GM12878 (cell line): ENCODE data around the gene CTIF. TPM values are rescaled to one million over a fixed set of nuclear protein-coding genes. Genes with fewer than 3 reads are reported as not detected.

Experiments used
- BMI1 ChIP-seq: fragments of 450-650 bp; IDR thresholded peaks from 2 replicates; pipeline ENCODE4 v1.6.1; 2016; ENCODE audit warnings: mild to moderate bottlenecking, moderate library complexity, borderline replicate concordance
- IKZF2 ChIP-seq, 2 experiments: fragments of 450-650 bp; IDR thresholded peaks; 2 replicates each; pipeline ENCODE4 v1.6.1; 2017; ENCODE audit warnings: mild to moderate bottlenecking in 2 of 2, moderate library complexity in 2 of 2
- IRF4 ChIP-seq: IDR thresholded peaks from 2 replicates; pipeline ENCODE4 v1.6.1; 2011; ENCODE audit warnings: low read depth, low read length
- PRDM15 ChIP-seq: fragments of 450-650 bp; formaldehyde crosslinking; IDR thresholded peaks from 2 replicates; pipeline ENCODE4 v1.4.0; 2020; ENCODE audit warnings: mild to moderate bottlenecking, moderate library complexity
- RAD51 ChIP-seq: fragments of 450-650 bp; IDR thresholded peaks from 2 replicates; pipeline ENCODE4 v1.6.1; 2016; ENCODE audit warnings: moderate library complexity, mild to moderate bottlenecking, inconsistent platforms
- SMARCA5 ChIP-seq: fragments of 450-650 bp; IDR thresholded peaks from 2 replicates; pipeline ENCODE4 v1.6.1; 2017; ENCODE audit warnings: mild to moderate bottlenecking
- ZNF217 ChIP-seq: fragments of 450-650 bp; IDR thresholded peaks from 2 replicates; pipeline ENCODE4 v1.6.1; 2017; ENCODE audit warnings: antibody characterized with exemption, mild to moderate bottlenecking
- ZNF384 ChIP-seq: IDR thresholded peaks from 2 replicates; pipeline ENCODE4 v1.6.1; 2012; ENCODE audit warnings: low read depth, mild to moderate bottlenecking, low read length, improper control_type of control experiment, borderline replicate concordance
- polyA plus RNA-seq, 11 experiments: library from polyadenylated mRNA; depleted of rRNA in 4 of 11; unstranded in 6 of 11; stranded (reverse) in 5 of 11; fragments of >200 nt; fragmentation: Nextera tagmentation in 4 of 11; fragmentation: Illumina TruSeq in 1 of 11; extraction: Ambion mirVana in 4 of 11; extraction: Trizol in 1 of 11; gene quantifications; 1 replicate in 1 of 11; 2 replicates in 10 of 11; pipeline versions ENCODE4 v1.2.1 to v1.2.3, GENCODE V29; 2011 to 2016; ENCODE audit warnings: inconsistent platforms in 2 of 11, missing spikeins in 2 of 11, low read depth in 1 of 11
- total RNA-seq, 4 experiments: library from RNA; depleted of rRNA in 3 of 4; stranded (reverse); fragments of >200 nt in 3 of 4; fragmentation: Illumina TruSeq in 1 of 4; extraction: Trizol in 1 of 4; gene quantifications; 2 replicates each; pipeline versions ENCODE4 v1.2.1 to v1.2.3, GENCODE V29; 2013 to 2021
- TF ChIP-seq, protein P1 (sequence below): fragments of 450-650 bp; IDR thresholded peaks from 2 replicates; pipeline ENCODE4 v1.6.1; 2017; ENCODE audit warnings: mild to moderate bottlenecking, moderate library complexity
- TF ChIP-seq, protein P2 (sequence below): fragments of 450-650 bp; formaldehyde crosslinking; IDR thresholded peaks from 2 replicates; pipeline ENCODE4 v1.4.0; 2022; ENCODE audit warnings: mild to moderate bottlenecking, moderate library complexity
- TF ChIP-seq, protein P3 (sequence below): IDR thresholded peaks from 2 replicates; pipeline ENCODE4 v1.6.1; 2012; ENCODE audit warnings: mild to moderate bottlenecking, low read depth, low read length
- TF ChIP-seq, protein P4 (sequence below): fragments of 150-350 bp; IDR thresholded peaks from 2 replicates; pipeline ENCODE4 v1.6.1; 2014; ENCODE audit warnings: mild to moderate bottlenecking, low read depth, low read length

The CTIF gene
- total and polyA plus RNA-seq, 10 of the 15 experiments (the other 5 are each of a cell fraction or from before 2014, with no cell fraction given): 0.06 to 11.6 (median 2.5) TPM

DNA sequence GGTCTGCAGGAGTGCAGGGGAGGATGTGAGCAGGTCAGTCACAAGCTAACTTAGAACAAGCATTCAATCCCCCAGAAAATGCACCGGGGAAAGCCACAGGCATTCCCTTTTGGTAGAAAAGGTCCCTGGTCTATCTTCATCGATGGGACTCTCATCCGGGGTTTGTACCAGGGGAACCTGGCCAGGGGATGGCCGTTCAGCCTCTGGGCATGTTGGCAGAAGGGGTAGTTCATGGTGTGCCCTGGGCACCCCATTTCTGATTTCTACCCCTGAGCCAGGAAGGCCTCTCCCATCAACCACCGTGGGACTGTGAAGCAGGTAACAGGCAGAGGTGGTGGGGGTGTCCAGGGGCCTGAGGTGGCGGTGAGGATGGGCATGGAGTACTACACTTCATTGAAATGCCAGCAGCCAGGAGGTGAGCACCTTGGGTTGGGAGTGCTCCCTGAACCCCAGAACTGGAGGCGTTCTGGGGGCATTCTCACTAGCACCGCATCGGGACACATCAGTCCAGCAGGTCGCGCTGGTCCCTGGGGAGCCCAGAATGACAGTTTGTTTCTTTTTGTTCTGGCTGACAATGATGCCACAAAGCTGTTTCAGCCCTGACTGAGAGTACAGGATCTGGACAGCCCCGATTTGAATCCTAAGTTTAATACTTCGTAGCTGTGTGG, 239.6 kb downstream of the CTIF start (continued):
- TF ChIP-seq, protein P1, sequence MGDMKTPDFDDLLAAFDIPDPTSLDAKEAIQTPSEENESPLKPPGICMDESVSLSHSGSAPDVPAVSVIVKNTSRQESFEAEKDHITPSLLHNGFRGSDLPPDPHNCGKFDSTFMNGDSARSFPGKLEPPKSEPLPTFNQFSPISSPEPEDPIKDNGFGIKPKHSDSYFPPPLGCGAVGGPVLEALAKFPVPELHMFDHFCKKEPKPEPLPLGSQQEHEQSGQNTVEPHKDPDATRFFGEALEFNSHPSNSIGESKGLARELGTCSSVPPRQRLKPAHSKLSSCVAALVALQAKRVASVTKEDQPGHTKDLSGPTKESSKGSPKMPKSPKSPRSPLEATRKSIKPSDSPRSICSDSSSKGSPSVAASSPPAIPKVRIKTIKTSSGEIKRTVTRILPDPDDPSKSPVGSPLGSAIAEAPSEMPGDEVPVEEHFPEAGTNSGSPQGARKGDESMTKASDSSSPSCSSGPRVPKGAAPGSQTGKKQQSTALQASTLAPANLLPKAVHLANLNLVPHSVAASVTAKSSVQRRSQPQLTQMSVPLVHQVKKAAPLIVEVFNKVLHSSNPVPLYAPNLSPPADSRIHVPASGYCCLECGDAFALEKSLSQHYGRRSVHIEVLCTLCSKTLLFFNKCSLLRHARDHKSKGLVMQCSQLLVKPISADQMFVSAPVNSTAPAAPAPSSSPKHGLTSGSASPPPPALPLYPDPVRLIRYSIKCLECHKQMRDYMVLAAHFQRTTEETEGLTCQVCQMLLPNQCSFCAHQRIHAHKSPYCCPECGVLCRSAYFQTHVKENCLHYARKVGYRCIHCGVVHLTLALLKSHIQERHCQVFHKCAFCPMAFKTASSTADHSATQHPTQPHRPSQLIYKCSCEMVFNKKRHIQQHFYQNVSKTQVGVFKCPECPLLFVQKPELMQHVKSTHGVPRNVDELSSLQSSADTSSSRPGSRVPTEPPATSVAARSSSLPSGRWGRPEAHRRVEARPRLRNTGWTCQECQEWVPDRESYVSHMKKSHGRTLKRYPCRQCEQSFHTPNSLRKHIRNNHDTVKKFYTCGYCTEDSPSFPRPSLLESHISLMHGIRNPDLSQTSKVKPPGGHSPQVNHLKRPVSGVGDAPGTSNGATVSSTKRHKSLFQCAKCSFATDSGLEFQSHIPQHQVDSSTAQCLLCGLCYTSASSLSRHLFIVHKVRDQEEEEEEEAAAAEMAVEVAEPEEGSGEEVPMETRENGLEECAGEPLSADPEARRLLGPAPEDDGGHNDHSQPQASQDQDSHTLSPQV: no peak
- TF ChIP-seq SMARCA5: no peak
- TF ChIP-seq IKZF2 (IDR thresholded peaks at IDR 0.05): peak; percentile 56 to 57; a peak in 3 of 4 replicates
- TF ChIP-seq, protein P2, sequence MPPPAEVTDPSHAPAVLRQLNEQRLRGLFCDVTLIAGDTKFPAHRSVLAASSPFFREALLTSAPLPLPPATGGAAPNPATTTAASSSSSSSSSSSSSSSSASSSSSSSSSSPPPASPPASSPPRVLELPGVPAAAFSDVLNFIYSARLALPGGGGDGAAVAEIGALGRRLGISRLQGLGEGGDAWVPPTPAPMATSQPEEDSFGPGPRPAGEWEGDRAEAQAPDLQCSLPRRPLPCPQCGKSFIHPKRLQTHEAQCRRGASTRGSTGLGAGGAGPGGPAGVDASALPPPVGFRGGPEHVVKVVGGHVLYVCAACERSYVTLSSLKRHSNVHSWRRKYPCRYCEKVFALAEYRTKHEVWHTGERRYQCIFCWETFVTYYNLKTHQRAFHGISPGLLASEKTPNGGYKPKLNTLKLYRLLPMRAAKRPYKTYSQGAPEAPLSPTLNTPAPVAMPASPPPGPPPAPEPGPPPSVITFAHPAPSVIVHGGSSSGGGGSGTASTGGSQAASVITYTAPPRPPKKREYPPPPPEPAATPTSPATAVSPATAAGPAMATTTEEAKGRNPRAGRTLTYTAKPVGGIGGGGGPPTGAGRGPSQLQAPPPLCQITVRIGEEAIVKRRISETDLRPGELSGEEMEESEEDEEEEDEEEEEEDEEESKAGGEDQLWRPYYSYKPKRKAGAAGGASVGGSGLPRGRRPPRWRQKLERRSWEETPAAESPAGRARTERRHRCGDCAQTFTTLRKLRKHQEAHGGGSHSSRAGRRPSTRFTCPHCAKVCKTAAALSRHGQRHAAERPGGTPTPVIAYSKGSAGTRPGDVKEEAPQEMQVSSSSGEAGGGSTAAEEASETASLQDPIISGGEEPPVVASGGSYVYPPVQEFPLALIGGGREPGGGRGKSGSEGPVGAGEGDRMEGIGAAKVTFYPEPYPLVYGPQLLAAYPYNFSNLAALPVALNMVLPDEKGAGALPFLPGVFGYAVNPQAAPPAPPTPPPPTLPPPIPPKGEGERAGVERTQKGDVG (CRISPR knock-in tag): no peak
- TF ChIP-seq IRF4: no peak
- no peak for TF ChIP-seq BMI1
- no peak for TF ChIP-seq PRDM15
- TF ChIP-seq, protein P3, sequence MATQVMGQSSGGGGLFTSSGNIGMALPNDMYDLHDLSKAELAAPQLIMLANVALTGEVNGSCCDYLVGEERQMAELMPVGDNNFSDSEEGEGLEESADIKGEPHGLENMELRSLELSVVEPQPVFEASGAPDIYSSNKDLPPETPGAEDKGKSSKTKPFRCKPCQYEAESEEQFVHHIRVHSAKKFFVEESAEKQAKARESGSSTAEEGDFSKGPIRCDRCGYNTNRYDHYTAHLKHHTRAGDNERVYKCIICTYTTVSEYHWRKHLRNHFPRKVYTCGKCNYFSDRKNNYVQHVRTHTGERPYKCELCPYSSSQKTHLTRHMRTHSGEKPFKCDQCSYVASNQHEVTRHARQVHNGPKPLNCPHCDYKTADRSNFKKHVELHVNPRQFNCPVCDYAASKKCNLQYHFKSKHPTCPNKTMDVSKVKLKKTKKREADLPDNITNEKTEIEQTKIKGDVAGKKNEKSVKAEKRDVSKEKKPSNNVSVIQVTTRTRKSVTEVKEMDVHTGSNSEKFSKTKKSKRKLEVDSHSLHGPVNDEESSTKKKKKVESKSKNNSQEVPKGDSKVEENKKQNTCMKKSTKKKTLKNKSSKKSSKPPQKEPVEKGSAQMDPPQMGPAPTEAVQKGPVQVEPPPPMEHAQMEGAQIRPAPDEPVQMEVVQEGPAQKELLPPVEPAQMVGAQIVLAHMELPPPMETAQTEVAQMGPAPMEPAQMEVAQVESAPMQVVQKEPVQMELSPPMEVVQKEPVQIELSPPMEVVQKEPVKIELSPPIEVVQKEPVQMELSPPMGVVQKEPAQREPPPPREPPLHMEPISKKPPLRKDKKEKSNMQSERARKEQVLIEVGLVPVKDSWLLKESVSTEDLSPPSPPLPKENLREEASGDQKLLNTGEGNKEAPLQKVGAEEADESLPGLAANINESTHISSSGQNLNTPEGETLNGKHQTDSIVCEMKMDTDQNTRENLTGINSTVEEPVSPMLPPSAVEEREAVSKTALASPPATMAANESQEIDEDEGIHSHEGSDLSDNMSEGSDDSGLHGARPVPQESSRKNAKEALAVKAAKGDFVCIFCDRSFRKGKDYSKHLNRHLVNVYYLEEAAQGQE: no peak
- TF ChIP-seq, protein P4, sequence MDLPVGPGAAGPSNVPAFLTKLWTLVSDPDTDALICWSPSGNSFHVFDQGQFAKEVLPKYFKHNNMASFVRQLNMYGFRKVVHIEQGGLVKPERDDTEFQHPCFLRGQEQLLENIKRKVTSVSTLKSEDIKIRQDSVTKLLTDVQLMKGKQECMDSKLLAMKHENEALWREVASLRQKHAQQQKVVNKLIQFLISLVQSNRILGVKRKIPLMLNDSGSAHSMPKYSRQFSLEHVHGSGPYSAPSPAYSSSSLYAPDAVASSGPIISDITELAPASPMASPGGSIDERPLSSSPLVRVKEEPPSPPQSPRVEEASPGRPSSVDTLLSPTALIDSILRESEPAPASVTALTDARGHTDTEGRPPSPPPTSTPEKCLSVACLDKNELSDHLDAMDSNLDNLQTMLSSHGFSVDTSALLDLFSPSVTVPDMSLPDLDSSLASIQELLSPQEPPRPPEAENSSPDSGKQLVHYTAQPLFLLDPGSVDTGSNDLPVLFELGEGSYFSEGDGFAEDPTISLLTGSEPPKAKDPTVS: no peak; the same call in 1 of the 2 replicates
- TF ChIP-seq RAD51: no peak
- no peak for TF ChIP-seq ZNF217
- TF ChIP-seq ZNF384: no peak; the same call in 1 of the 2 replicates
